ENCODE data around the gene TMTC2. TPM values are rescaled to one million over a fixed set of nuclear protein-coding genes. Genes with fewer than 3 reads are reported as not detected.

Gene TMTC2
- polyA plus RNA-seq, 6 donors from 2014 or later, result 0.13 to 0.49 (median 0.17) TPM; not detected in 3

DNA sequence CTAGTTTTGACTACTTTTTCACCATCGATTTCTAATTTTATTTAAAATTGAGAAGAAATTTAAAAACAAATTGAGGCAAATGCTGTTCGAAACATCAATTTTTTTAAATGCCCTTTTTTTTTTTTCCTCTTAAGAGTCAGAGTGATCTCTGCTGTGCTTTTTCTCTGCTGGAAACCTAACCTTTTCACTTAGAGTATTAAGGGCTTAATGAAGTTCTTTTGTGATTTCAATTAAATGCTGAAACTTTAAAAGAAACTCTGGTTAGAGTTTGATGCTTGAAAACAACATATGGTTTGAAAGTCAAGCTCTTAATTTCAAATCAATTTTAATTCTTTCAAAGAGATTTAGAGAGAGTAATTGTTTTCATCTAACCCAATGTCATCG, 171.8 kb downstream of the TMTC2 start:
- no peaks in the 10 kb centered on the region for H3K36me3 Mint-ChIP-seq
- H3K27me3 Mint-ChIP-seq, result no peaks in the 10 kb centered on the region
- no peaks in the 10 kb centered on the region for H3K4me1 Mint-ChIP-seq
- H3K9me3 Mint-ChIP-seq, result peaks cover 0 to 7% (median under 1%) of the 10 kb centered on the region in 7 donors
- H3K27ac Mint-ChIP-seq, result no peak overlapping the region
- no peak overlapping the region for H3K4me3 Mint-ChIP-seq
- DNase-seq, result no peak
- no peak for ATAC-seq (ENCODE audit: low read depth in 2 of 2)

DNA sequence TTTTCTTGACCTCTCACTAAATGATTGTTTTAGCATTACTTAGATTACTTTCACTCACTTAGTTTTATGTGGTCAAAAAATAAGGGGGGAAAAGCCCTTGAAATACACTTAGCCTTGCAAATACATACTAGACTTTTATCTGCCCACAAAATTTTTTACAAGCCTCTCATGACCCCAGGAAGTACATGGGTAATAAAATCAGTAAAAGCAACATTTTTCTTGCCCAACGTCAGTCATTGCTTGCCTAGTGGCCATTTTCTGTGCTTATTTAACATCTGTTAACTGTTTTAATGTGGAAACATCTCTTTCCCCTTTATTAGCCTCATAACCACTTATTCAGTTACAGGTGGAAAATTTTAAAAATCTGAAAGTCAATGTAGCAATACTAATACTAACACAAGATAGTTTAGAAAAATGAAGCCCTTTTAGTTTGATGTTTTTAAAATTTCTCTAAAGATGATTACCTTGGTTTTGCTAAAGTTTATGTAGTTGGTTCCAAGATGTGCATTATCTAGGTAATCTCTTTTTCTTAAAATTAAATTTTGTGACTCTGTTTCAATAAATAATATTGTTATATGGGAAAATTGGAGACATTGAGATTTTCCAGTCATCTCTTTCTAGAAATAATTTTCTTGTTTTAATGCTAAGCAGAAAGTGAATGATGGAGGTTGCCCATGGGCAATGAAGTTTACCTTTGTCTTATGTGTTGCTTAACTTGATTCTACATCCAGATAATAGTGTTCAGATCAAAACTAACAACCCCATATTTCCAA, 175.5 kb downstream of the TMTC2 start:
- no peak overlapping the region for H3K27ac Mint-ChIP-seq
- DNase-seq (no peak), ATAC-seq (ENCODE audit: low read depth in 2 of 2) (no peak)
- peaks cover 0 to 5% of the 10 kb centered on the region in 2 donors for H3K36me3 Mint-ChIP-seq
- H3K4me1 Mint-ChIP-seq, result no peaks in the 10 kb centered on the region
- H3K9me3 Mint-ChIP-seq, result peaks cover 0 to 13% (median 4%) of the 10 kb centered on the region in 7 donors
- H3K27me3 Mint-ChIP-seq, result no peaks in the 10 kb centered on the region
- no peak overlapping the region for H3K4me3 Mint-ChIP-seq

DNA sequence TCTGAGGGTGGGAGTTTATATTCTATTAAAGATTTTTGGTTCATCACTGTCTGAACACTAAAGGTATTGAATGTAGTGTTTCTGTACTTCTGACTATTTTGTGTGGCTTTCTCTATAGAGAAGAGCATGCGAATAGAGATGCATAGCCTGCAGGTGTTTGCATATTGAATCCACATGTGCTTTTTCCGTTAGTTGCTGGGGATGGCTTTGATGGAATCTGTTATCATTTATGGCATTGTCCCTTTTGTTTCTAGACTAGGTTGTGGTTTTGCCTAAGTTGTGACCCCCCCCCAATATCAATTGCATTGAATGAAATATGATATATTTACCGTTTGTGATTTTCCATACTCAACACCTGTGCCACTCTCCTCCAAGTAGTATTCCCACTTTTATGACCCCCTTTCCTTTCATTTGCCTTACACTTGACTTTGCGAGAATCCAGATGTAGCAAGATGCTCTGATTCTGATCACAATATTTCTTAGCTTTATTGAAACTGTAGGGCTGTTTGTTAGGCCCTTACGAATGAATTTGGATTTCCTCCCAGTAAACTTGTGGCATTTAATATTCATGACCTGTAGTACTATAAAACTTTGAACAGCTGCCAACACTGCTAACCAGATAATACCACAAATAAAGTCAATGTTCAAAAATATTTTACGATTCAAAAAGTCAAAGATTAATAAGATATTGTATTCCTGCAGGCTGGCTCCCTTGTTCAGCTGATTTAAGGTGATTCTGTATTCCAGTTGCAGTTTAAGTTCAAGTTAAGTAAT, 176.4 kb downstream of the TMTC2 start:
- H3K4me3 Mint-ChIP-seq, result no peak overlapping the region
- no peak overlapping the region for H3K27ac Mint-ChIP-seq
- peaks cover 0 to 13% (median 4%) of the 10 kb centered on the region in 7 donors for H3K9me3 Mint-ChIP-seq
- H3K27me3 Mint-ChIP-seq, result no peaks in the 10 kb centered on the region
- H3K36me3 Mint-ChIP-seq, result peaks cover 0 to 5% of the 10 kb centered on the region in 2 donors
- DNase-seq (no peak), ATAC-seq (ENCODE audit: low read depth in 2 of 2) (no peak)
- no peaks in the 10 kb centered on the region for H3K4me1 Mint-ChIP-seq

DNA sequence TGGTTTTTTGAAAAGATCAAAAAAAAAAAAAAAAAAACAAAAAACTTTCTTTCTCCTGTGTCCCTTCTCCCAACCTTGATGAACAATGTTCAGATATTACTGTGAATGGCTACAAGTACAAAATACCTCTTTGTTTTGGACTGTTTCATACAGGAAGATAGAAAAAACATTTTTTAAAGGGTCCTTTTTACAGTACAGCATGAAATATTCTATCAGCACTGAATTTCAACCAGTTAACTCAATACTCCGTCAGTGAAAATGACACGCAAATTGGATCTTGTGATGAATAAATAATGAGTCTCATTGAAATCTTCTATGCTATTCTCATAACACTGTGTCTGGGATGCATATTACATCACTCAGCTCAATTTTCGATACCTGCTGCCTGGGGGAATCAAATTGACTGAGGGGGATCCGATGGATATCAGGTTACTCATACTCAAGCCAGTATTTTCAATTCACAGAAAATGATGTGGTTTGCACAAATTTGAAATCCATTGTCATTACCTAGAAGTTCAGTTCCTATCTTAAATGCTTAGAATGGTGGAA, 179.6 kb downstream of the TMTC2 start:
- H3K4me3 Mint-ChIP-seq, result no peak overlapping the region
- ATAC-seq (ENCODE audit: low read depth in 2 of 2) (no peak), DNase-seq (no peak)
- H3K36me3 Mint-ChIP-seq, result peaks cover 0 to 5% of the 10 kb centered on the region in 2 donors
- H3K27ac Mint-ChIP-seq, result no peak overlapping the region
- H3K27me3 Mint-ChIP-seq, result no peaks in the 10 kb centered on the region
- no peaks in the 10 kb centered on the region for H3K4me1 Mint-ChIP-seq
- peaks cover 0 to 13% (median 4%) of the 10 kb centered on the region in 7 donors for H3K9me3 Mint-ChIP-seq

DNA sequence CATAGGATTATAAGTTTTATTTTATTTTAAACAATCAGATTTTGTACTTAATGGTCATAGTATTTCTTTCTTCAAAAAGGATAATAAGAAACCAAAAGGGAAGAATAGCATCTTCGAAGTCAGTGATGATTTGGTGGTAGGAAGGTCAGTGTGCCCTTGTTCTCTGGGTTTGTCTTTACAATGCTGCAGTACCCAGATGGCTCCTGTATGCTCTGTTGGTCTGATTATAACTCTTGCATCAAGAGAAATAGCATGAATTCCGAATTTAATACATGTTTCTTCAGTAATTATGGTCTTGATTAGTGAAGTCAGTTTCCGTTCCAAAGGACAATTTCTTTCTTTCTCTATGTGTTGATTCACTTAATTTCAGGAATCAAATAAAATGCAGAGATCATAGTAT, 180.2 kb downstream of the TMTC2 start:
- Mint-ChIP-seq H3K27ac (no peak overlapping the region), H3K9me3 (peaks cover 0 to 13% (median 4%) of the 10 kb centered on the region in 7 donors), H3K4me3 (no peak overlapping the region), H3K36me3 (peaks cover 0 to 5% of the 10 kb centered on the region in 2 donors), H3K4me1 (no peaks in the 10 kb centered on the region), H3K27me3 (no peaks in the 10 kb centered on the region)
- no peak for DNase-seq
- ATAC-seq (ENCODE audit: low read depth in 2 of 2), result no peak

DNA sequence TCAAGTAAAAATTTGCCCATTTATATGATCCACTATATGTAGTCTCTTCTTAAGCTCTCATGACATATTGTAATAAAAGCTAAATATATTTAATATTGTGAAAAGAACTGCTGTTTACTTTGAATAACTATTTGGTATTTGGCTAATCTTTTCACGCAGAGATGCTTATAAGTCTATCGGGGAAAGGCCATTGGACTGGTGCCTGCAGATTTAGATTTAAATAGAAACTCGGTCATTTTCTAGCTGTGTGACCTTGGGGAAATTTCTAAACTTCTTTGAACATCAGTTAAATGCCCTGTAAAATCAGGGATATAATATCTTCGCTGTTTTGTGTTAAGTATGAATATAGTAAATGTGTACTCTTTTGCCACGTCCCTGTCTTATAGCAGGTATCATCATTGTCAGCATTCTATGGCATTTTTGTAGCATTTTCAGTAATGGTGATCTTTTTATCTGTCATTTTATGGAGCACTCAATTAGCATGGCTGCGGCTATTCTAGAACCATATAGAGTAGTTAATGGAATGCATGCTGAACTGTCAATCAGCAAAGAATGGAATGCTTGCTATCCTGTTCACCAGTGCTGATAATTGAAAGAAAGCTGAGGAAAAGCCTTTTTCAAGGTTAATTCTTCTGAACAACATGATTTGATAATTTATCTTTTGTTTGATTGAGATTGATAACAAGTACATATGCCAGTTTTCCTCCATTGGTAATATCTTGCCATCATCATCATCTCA, 181.2 kb downstream of the TMTC2 start:
- no peaks in the 10 kb centered on the region for H3K4me1 Mint-ChIP-seq
- peaks cover 0 to 5% of the 10 kb centered on the region in 2 donors for H3K36me3 Mint-ChIP-seq
- H3K9me3 Mint-ChIP-seq, result peaks cover 0 to 8% (median 4%) of the 10 kb centered on the region in 7 donors
- no peak for ATAC-seq (ENCODE audit: low read depth in 2 of 2)
- no peak overlapping the region for H3K27ac Mint-ChIP-seq
- no peaks in the 10 kb centered on the region for H3K27me3 Mint-ChIP-seq
- H3K4me3 Mint-ChIP-seq, result no peak overlapping the region
- DNase-seq, result no peak

DNA sequence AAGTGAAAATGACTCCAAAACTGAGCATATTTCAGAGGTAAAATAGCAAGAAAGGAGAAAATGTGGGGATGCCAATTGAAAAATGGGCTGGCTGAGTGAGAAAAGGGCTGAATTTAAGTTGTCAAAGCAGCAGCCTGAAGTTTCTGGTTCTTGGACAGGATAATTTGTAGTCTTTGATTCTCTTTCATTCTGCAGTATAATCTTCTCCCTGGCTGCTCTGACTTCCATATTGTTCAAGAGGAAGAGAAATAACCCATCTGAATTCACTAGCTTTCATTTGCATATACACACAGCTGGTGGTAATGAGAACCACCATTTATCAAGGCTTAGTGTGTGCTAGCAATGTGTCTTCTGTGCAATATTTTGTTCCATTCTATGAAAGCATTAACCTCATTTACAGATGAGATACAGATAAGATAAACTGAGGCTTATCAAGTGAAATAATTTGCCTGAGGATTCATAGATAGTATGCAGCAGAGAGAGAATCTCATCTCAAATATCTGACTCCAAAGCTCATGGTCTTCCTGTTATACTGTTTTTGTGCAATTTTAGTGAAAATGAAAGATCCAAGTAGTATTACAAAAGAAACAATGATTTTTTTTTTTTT, 184.2 kb downstream of the TMTC2 start:
- Mint-ChIP-seq H3K27me3 (no peaks in the 10 kb centered on the region), H3K36me3 (no peaks in the 10 kb centered on the region), H3K4me1 (no peaks in the 10 kb centered on the region), H3K27ac (no peak overlapping the region), H3K4me3 (no peak overlapping the region), H3K9me3 (no peaks in the 10 kb centered on the region)
- ATAC-seq (ENCODE audit: low read depth in 2 of 2), result no peak
- DNase-seq, result no peak

DNA sequence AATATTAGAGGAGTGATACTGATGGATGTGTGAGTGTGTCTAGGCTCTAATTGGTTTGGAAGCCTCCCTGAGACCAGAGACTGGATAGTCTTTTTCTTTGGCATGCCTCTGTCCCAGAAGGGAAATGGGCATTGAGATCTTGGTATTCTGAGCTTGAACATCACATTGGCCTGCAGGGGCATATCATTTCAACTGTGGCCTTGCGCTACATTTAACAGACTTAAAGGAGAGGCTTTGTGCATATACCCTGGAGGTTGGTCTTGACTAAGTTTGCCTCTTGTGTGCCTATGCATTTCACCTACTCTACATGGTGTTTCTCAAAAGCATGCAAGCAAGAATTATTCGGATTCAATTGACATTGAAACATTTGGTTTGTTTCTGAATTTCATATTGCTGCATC, 185.4 kb downstream of the TMTC2 start:
- ATAC-seq (ENCODE audit: low read depth in 2 of 2) (no peak), DNase-seq (no peak)
- Mint-ChIP-seq H3K4me3 (no peak overlapping the region), H3K27ac (no peak overlapping the region), H3K27me3 (no peaks in the 10 kb centered on the region), H3K4me1 (no peaks in the 10 kb centered on the region), H3K36me3 (no peaks in the 10 kb centered on the region), H3K9me3 (no peaks in the 10 kb centered on the region)

DNA sequence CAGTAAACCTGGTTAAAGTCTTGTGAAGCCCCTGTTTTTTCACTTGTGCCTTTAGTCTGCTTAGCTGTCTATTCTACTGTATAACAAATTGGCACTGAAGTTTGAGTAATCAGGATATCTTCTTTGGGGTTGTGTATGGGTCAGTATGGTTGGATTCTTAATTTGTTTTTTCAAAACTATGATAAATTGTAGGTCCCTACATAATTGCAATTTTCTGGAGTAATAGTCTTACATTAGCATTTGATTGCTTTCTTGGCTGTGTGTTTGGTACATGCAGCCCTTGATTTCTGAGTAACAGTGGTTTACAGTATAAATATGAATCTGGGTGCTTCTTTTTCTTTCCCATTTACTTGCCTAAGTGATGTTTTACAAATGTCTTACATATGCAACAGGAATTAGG, 186.6 kb downstream of the TMTC2 start:
- H3K27ac Mint-ChIP-seq, result no peak overlapping the region
- no peaks in the 10 kb centered on the region for H3K4me1 Mint-ChIP-seq
- no peak overlapping the region for H3K4me3 Mint-ChIP-seq
- no peaks in the 10 kb centered on the region for H3K27me3 Mint-ChIP-seq
- H3K36me3 Mint-ChIP-seq, result no peaks in the 10 kb centered on the region
- H3K9me3 Mint-ChIP-seq, result no peaks in the 10 kb centered on the region
- no peak for DNase-seq
- no peak for ATAC-seq (ENCODE audit: low read depth in 2 of 2)

DNA sequence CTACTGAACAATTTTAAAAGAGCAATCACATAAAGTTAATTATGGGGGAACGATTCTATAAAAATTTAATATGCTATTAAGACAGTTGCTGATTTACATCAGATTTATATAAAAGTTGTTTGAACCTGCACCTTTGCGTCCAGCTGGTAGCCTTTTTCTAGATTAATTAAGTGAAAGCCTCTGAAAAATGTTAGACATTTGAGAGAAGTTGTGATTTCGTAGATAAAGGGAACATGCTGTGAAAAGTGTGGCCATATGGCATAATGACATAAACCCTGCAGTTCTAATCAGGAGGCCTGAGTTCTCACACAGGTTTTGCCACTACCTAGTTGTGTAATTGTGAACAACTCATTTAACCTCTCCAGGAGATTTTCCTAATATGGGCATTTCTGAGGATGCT, 187.2 kb downstream of the TMTC2 start:
- Mint-ChIP-seq H3K4me1 (no peaks in the 10 kb centered on the region), H3K9me3 (no peaks in the 10 kb centered on the region), H3K36me3 (no peaks in the 10 kb centered on the region), H3K4me3 (no peak overlapping the region), H3K27ac (no peak overlapping the region), H3K27me3 (no peaks in the 10 kb centered on the region)
- DNase-seq (no peak), ATAC-seq (ENCODE audit: low read depth in 2 of 2) (no peak)

DNA sequence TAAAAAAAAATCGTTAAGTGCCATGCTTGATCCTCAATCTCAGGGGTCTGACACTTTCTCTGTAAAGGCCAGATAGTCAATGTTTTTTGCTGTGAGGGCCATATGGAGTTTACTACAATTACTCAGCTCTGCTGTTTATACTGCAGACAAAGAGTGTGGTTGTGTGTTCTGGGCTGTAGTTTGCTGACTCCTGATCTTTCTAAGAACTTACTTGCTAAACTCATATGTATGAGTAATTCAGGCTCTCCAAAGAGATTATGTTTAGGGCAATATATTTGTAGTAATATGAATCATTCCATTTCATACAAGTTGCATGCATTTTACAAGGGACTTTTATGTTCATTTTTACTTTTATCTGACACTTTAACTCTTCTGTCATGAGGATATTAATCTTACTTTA, 188.2 kb downstream of the TMTC2 start:
- Mint-ChIP-seq H3K27ac (no peak overlapping the region), H3K36me3 (no peaks in the 10 kb centered on the region), H3K4me1 (no peaks in the 10 kb centered on the region), H3K4me3 (no peak overlapping the region), H3K27me3 (no peaks in the 10 kb centered on the region), H3K9me3 (no peaks in the 10 kb centered on the region)
- no peak for ATAC-seq (ENCODE audit: low read depth in 2 of 2)
- no peak for DNase-seq

DNA sequence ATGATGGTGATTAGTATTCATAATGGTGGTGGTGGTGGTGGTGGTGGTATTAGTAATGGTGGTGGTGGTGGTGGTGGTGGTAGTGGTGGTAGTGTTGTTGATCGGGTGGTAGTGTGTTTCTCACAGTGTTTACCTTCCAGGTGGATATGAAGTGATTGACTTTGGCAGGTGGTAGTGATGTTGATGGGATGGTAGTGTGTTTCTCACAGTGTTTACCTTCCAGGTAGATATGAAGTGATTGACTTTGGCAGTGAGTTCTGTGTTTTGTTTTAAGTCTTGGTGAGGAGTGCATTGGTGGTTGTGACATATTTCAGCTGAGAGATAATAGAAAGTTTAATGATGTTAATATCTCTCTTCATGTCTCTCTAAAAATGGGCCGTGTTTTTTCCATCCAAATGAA, 189.4 kb downstream of the TMTC2 start:
- Mint-ChIP-seq H3K36me3 (no peaks in the 10 kb centered on the region), H3K27ac (no peak overlapping the region), H3K9me3 (no peaks in the 10 kb centered on the region), H3K4me1 (no peaks in the 10 kb centered on the region), H3K27me3 (no peaks in the 10 kb centered on the region), H3K4me3 (no peak overlapping the region)
- DNase-seq (no peak), ATAC-seq (ENCODE audit: low read depth in 2 of 2) (no peak)

DNA sequence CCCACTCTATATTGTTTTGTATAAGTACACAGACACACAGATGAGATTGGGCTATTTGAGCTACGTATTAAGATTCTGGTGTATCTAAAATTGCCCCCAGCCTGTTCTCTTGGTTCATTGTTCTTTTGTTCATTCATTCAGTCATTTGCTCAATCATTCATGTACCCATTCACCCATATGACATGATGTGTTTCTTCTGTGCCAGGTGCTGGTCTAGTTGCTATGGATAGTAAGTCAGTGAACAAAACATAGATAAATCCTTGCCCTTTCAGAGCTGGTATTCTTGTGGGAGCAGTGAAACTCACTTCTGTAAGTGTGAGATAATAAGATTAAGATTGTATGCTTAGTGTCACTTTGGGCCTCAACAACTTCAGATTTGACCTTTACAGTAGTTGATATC, 191.3 kb downstream of the TMTC2 start:
- H3K9me3 Mint-ChIP-seq, result peaks cover 0 to 4% (median 0%) of the 10 kb centered on the region in 7 donors
- DNase-seq (no peak), ATAC-seq (ENCODE audit: low read depth in 2 of 2) (no peak)
- H3K36me3 Mint-ChIP-seq, result no peaks in the 10 kb centered on the region
- H3K4me3 Mint-ChIP-seq, result no peak overlapping the region
- H3K27ac Mint-ChIP-seq, result no peak overlapping the region
- no peaks in the 10 kb centered on the region for H3K4me1 Mint-ChIP-seq
- no peaks in the 10 kb centered on the region for H3K27me3 Mint-ChIP-seq
